ENCODE data around the gene CYB5D1. TPM values are rescaled to one million over a fixed set of nuclear protein-coding genes. Genes with fewer than 3 reads are reported as not detected.

Gene CYB5D1
- total RNA-seq, 1 experiment from 2014 or later = 18.0 TPM

- Histone ChIP-seq H2BK15ac (ENCODE audit: low read depth, low read length) (no peak overlapping the region), H2BK5ac (ENCODE audit: insufficient read length, low read length) (no peak overlapping the region), H2BK20ac (ENCODE audit: low read depth, low read length, poor library complexity, severe bottlenecking) (no peak overlapping the region), H4K5ac (ENCODE audit: insufficient read length, low read depth, low read length) (no peak overlapping the region), H4K91ac (ENCODE audit: insufficient read length, low read depth, low read length) (no peak overlapping the region), H3K4me1 (ENCODE audit: insufficient read depth, low read length) (peaks cover 2% of the 10 kb centered on the region; the same call in 1 of the 2 replicates), H3K27ac (ENCODE audit: insufficient read length, low read depth, low read length) (no peak overlapping the region), H3K18ac (ENCODE audit: insufficient read length, low read depth, low read length) (no peak overlapping the region), H3K23me2 (ENCODE audit: insufficient read length, low read depth, low read length, poor library complexity, severe bottlenecking) (peaks cover 31% of the 10 kb centered on the region), H3K79me1 (ENCODE audit: insufficient read depth, low read depth, low read length, poor library complexity, severe bottlenecking) (no peaks in the 10 kb centered on the region), H3K56ac (ENCODE audit: insufficient read length, low read depth, low read length) (no peak overlapping the region), H4K8ac (replicated peaks; ENCODE audit: insufficient read length, low read depth, low read length) (no peak overlapping the region), H3K27me3 (ENCODE audit: insufficient read depth, low read length) (peaks cover 9% of the 10 kb centered on the region; the same call in 1 of the 2 replicates), H2BK12ac (ENCODE audit: insufficient read length, low read depth, low read length) (no peak overlapping the region), H3K4ac (ENCODE audit: low read depth, low read length) (no peak overlapping the region), H4K20me1 (ENCODE audit: control insufficient read depth, insufficient read depth, insufficient read length) (no peaks in the 10 kb centered on the region), H3T11ph (ENCODE audit: low read length) (no peak overlapping the region), H3K9me3 (ENCODE audit: control insufficient read depth, low read depth, low read length) (no peaks in the 10 kb centered on the region), H3K23ac (ENCODE audit: insufficient read length, low read depth, low read length) (no peak overlapping the region), H3K4me2 (ENCODE audit: insufficient read depth, insufficient read length, low read length) (no peak overlapping the region), H3K14ac (ENCODE audit: insufficient read depth, low read length) (no peak overlapping the region), H3K79me2 (ENCODE audit: insufficient read depth, low read length) (no peaks in the 10 kb centered on the region), H3K9ac (ENCODE audit: extremely low read depth, insufficient read length, low read length) (no peak overlapping the region), H2BK120ac (ENCODE audit: low read depth, low read length, poor library complexity, severe bottlenecking) (no peak overlapping the region), H2AFZ (ENCODE audit: low read length) (no peak overlapping the region), H2AK5ac (ENCODE audit: insufficient read length, low read length) (no peak overlapping the region)
- Mint-ChIP-seq H3K4me1 (peaks cover 17 to 25% of the 10 kb centered on the region in 2 experiments), H3K36me3 (ENCODE audit: insufficient read depth in 1 of 3, low read depth in 3 of 3) (no peaks in the 10 kb centered on the region), H3K27me3 (ENCODE audit: low read depth) (peaks cover 52% of the 10 kb centered on the region), H3K4me3 (no peak overlapping the region), H3K9me3 (no peaks in the 10 kb centered on the region), H3K27ac (no peak overlapping the region)
- TF ChIP-seq, protein P1, sequence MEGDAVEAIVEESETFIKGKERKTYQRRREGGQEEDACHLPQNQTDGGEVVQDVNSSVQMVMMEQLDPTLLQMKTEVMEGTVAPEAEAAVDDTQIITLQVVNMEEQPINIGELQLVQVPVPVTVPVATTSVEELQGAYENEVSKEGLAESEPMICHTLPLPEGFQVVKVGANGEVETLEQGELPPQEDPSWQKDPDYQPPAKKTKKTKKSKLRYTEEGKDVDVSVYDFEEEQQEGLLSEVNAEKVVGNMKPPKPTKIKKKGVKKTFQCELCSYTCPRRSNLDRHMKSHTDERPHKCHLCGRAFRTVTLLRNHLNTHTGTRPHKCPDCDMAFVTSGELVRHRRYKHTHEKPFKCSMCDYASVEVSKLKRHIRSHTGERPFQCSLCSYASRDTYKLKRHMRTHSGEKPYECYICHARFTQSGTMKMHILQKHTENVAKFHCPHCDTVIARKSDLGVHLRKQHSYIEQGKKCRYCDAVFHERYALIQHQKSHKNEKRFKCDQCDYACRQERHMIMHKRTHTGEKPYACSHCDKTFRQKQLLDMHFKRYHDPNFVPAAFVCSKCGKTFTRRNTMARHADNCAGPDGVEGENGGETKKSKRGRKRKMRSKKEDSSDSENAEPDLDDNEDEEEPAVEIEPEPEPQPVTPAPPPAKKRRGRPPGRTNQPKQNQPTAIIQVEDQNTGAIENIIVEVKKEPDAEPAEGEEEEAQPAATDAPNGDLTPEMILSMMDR (conservative IDR thresholded peaks at IDR 0.05) = no peak
- no peak for DNase-seq
- WGBS (ENCODE audit: extremely low coverage, insufficient read length, low lambda C conversion rate) = no CpG with 5 or more reads among the region's 10 CpGs
These were observed 25.4 kb upstream of the CYB5D1 start for GRCh38 chr17:7832431-7832830.
